HepG2 (cell line): ENCODE measurements around the gene ARHGEF11. TPM values are rescaled to one million over a fixed set of nuclear protein-coding genes. Genes with fewer than 3 reads are reported as not detected.

ENCODE experiments used
- ATAC-seq: fragments of 200-7000 bp; cut with Tn5 transposase; 3 replicates; pipeline ENCODE4 v1.9.1; 2020; ENCODE audit warnings: mild to moderate bottlenecking, moderate library complexity
- BruUV-seq: library from RNA; stranded (reverse); fragments of 400-500 nt; replicated peaks from 2 replicates; lab custom pipeline; 2021; lab: Mats Ljungman, UMichigan
- CTCF ChIA-PET: fragments of 300-600 bp; formaldehyde crosslinking; extraction: SDS; loops from one replicate; lab custom pipeline; 2021; ENCODE audit warnings: low total read pairs, inconsistent platforms, low intra/inter-chr PET ratio; lab: Yijun Ruan, JAX
- POLR2A ChIA-PET: fragments of 350-600 bp; sonication (Branson Sonifier 250); formaldehyde crosslinking; loops from one replicate; lab custom pipeline; 2020; ENCODE audit warnings: antibody characterized with exemption, inconsistent platforms; lab: Yijun Ruan, JAX
- DNase-seq: peaks from one replicate; pipeline ENCODE4 v3.0.0-alpha.2; 2015; ENCODE audit warnings: low spot score
- FAIRE-seq: peaks from 3 replicates; lab custom pipeline; 2011; peaks lifted over from hg19 to GRCh38; lab: Jason Lieb, UNC
- H2AFZ ChIP-seq: one replicate; pipeline ENCODE4 v1.6.1; 2011; ENCODE audit warnings: low read length, inconsistent platforms
- H3K27ac ChIP-seq: fragments of 300-600 bp; 3 replicates; pipeline ENCODE4 v1.8.0; 2011; ENCODE audit warnings: mixed run types, mild to moderate bottlenecking, mixed read lengths, low read length, inconsistent platforms; ENCODE audit not compliant: insufficient read depth; ENCODE audit errors: extremely low read length
- H3K27me3 ChIP-seq, 2 experiments: fragments of 200-600 bp in 1 of 2; 2 replicates in 1 of 2; 3 replicates in 1 of 2; pipeline versions ENCODE4 v1.6.0 to v1.8.0; 2011; ENCODE audit warnings: low read length in 2 of 2, mild to moderate bottlenecking in 2 of 2, moderate library complexity in 2 of 2, inconsistent platforms in 1 of 2; ENCODE audit not compliant: insufficient read depth in 2 of 2, control insufficient read depth in 1 of 2
- H3K36me3 ChIP-seq, 2 experiments: fragments of 200-600 bp in 1 of 2; replicated peaks in 1 of 2; 2 replicates in 1 of 2; 3 replicates in 1 of 2; pipeline versions ENCODE4 v1.5.1 to v1.8.0; 2011; ENCODE audit warnings: low read length in 2 of 2, inconsistent platforms in 1 of 2; ENCODE audit not compliant: insufficient read depth in 2 of 2, control insufficient read depth in 1 of 2
- H3K4me1 ChIP-seq: 2 replicates; pipeline ENCODE4 v1.5.1; 2012; ENCODE audit warnings: low read length, inconsistent platforms; ENCODE audit not compliant: insufficient read depth
- H3K4me2 ChIP-seq: 2 replicates; pipeline ENCODE4 v1.6.0; 2011; ENCODE audit warnings: low read depth, low read length, inconsistent platforms
- H3K4me3 ChIP-seq, 3 experiments: fragments of 200-600 bp in 1 of 3; sonication (generic), shearing (Covaris generic) in 1 of 3; replicated peaks in 1 of 3; 2 replicates each; pipeline ENCODE4 v1.5.1; 2011 to 2016; ENCODE audit warnings: low read length in 3 of 3, inconsistent platforms in 2 of 3, low read depth in 2 of 3, mild to moderate bottlenecking in 2 of 3, control low read depth in 1 of 3, mixed read lengths in 1 of 3; ENCODE audit not compliant: insufficient read depth in 1 of 3
- H3K79me2 ChIP-seq: one replicate; pipeline ENCODE4 v1.6.1; 2011; ENCODE audit warnings: low read length, inconsistent platforms; ENCODE audit not compliant: insufficient read depth
- H3K9ac ChIP-seq: 2 replicates; pipeline ENCODE4 v1.6.0; 2011; ENCODE audit warnings: mild to moderate bottlenecking, low read depth, low read length, inconsistent platforms; ENCODE audit not compliant: insufficient read depth
- H3K9me3 ChIP-seq: 2 replicates; pipeline ENCODE4 v1.5.1; 2012; ENCODE audit warnings: mild to moderate bottlenecking, low read length
- H4K20me1 ChIP-seq: 2 replicates; pipeline ENCODE4 v1.6.0; 2011; ENCODE audit warnings: inconsistent platforms, mild to moderate bottlenecking, low read length, moderate library complexity; ENCODE audit not compliant: insufficient read depth
- BRF2 ChIP-seq: sonication (generic); formaldehyde crosslinking; IDR thresholded peaks from 2 replicates; pipeline ENCODE4 v1.8.1; 2022; ENCODE audit warnings: mild to moderate bottlenecking, missing genetic modification reagents
- HBP1 ChIP-seq: IDR thresholded peaks from 2 replicates; pipeline ENCODE4 v1.6.1; 2016; ENCODE audit warnings: low read depth, control low read depth
- KDM3A ChIP-seq: IDR thresholded peaks from 2 replicates; pipeline ENCODE4 v1.6.1; 2018; ENCODE audit warnings: low read depth, missing compliant biosample characterization
- KDM5B ChIP-seq: sonication (generic); formaldehyde crosslinking; IDR thresholded peaks from 2 replicates; pipeline ENCODE4 v1.4.0; 2020; ENCODE audit warnings: missing genetic modification reagents, mild to moderate bottlenecking, borderline replicate concordance
- MAF1 ChIP-seq: sonication (generic); formaldehyde crosslinking; IDR thresholded peaks from 2 replicates; pipeline ENCODE4 v1.5.0; 2020; ENCODE audit warnings: missing genetic modification reagents, borderline replicate concordance
- NCOA1 ChIP-seq: sonication (generic); formaldehyde crosslinking; IDR thresholded peaks from 2 replicates; pipeline ENCODE4 v1.9.0; 2021; ENCODE audit warnings: missing genetic modification reagents
- NKX3-1 ChIP-seq: sonication (generic); formaldehyde crosslinking; IDR thresholded peaks from 2 replicates; pipeline ENCODE4 v1.5.0; 2020; ENCODE audit warnings: missing genetic modification reagents
- PBX2 ChIP-seq: IDR thresholded peaks from 2 replicates; pipeline ENCODE4 v1.6.1; 2016; ENCODE audit warnings: control low read depth
- TCF12 ChIP-seq, 2 experiments: fragments of 450-650 bp in 1 of 2; sonication (generic) in 1 of 2; formaldehyde crosslinking in 1 of 2; IDR thresholded peaks; 2 replicates each; pipeline versions ENCODE4 v1.6.1 to v1.8.0; 2017 to 2022; ENCODE audit warnings: antibody characterized with exemption in 1 of 2, mild to moderate bottlenecking in 1 of 2, missing genetic modification reagents in 1 of 2, moderate library complexity in 1 of 2
- TCF7 ChIP-seq: sonication (generic); IDR thresholded peaks from 2 replicates; pipeline ENCODE4 v1.6.1; 2016; ENCODE audit warnings: antibody characterized with exemption, low read depth
- TRIM24 ChIP-seq: sonication (generic); formaldehyde crosslinking; IDR thresholded peaks from 2 replicates; pipeline ENCODE4 v1.8.0; 2022; ENCODE audit warnings: mild to moderate bottlenecking, missing genetic modification reagents
- ZNF382 ChIP-seq: sonication (generic); formaldehyde crosslinking; IDR thresholded peaks from 2 replicates; pipeline ENCODE4 v1.5.0; 2020; ENCODE audit warnings: missing genetic modification reagents, mild to moderate bottlenecking, borderline replicate concordance
- ZNF605 ChIP-seq: sonication (generic); formaldehyde crosslinking; IDR thresholded peaks from 2 replicates; pipeline ENCODE4 v1.8.0; 2022; ENCODE audit warnings: mild to moderate bottlenecking, missing genetic modification reagents
- ZSCAN21 ChIP-seq: sonication (generic); formaldehyde crosslinking; IDR thresholded peaks from 2 replicates; pipeline ENCODE4 v1.8.0; 2022; ENCODE audit warnings: mild to moderate bottlenecking, missing genetic modification reagents, moderate library complexity, borderline replicate concordance
- WGBS: methylation state at CpG from one replicate; pipeline ENCODE4 v1.1.6; 2017; ENCODE audit warnings: low lambda C conversion rate; 5-methylcytosine and 5-hydroxymethylcytosine counted together
- in situ Hi-C: cut with HindIII; loops from 2 replicates; pipeline ENCODE4 v1.10.0; 2017; ENCODE audit warnings: low pct_unique_long_range_greater_than_20kb; ENCODE audit not compliant: extremely low pct_ligation_motif_present
- intact Hi-C: fragments of 100-400 bp; cut with micrococcal nuclease; formaldehyde crosslinking; loops from one replicate; pipeline ENCODE4 v1.10.0; 2022; ENCODE audit not compliant: unreplicated experiment
- polyA plus RNA-seq, 8 experiments: library from polyadenylated mRNA; depleted of rRNA in 3 of 8; stranded (reverse) in 7 of 8; unstranded in 1 of 8; fragments of >200 nt; fragmentation: Illumina TruSeq in 4 of 8; extraction: Trizol in 4 of 8; gene quantifications; 2 replicates each; pipeline versions ENCODE4 v1.2.1 to v1.2.3, GENCODE V29; 2011 to 2016; ENCODE audit warnings: low read depth in 4 of 8, missing spikeins in 1 of 8, mixed read lengths in 1 of 8; ENCODE audit not compliant: insufficient read depth in 1 of 8
- total RNA-seq, 5 experiments: library from RNA; depleted of rRNA; stranded (reverse); fragments of >200 nt; fragmentation: Illumina TruSeq; extraction: Trizol; gene quantifications; 2 replicates each; pipeline ENCODE4 v1.2.3, GENCODE V29; 2016; ENCODE audit warnings: low read depth in 1 of 5

The ARHGEF11 gene
- total and polyA plus RNA-seq, 2 of the 13 experiments (the other 11 are each of a cell fraction or from before 2014, with no cell fraction given), result 16.5 to 21.2 TPM

- no TSS peak for BruUV-seq
- H3K4me2 ChIP-seq, result no peak overlapping the region
- H4K20me1 ChIP-seq, result no peaks in the 10 kb centered on the region
- no peak for FAIRE-seq
- TF ChIP-seq NKX3-1 (CRISPR knock-in tag), result no peak
- no peak for TF ChIP-seq MAF1
- no peak for TF ChIP-seq ZSCAN21
- TF ChIP-seq KDM5B (CRISPR knock-in tag), result no peak
- TF ChIP-seq ZNF382 (CRISPR knock-in tag), result no peak
- no peak for TF ChIP-seq TCF12 (IDR thresholded peaks at IDR 0.05)
- TF ChIP-seq TCF12 (CRISPR knock-in tag; IDR thresholded peaks at IDR 0.05), result no peak
- TF ChIP-seq ZNF605 (CRISPR knock-in tag), result no peak
- no peak for TF ChIP-seq BRF2 (CRISPR knock-in tag)
- TF ChIP-seq TCF7, result no peak
- TF ChIP-seq TRIM24 (CRISPR knock-in tag), result no peak
- TF ChIP-seq NCOA1, result no peak
- no peak for TF ChIP-seq KDM3A (CRISPR knock-in tag)
- TF ChIP-seq HBP1, result no peak
- TF ChIP-seq PBX2 (CRISPR knock-in tag), result no peak
- TF ChIP-seq, all 625 proteins: peak for 0
- no peaks in the 10 kb centered on the region for H3K27me3 ChIP-seq
- H3K36me3 ChIP-seq, result peaks cover 21 to 73% of the 10 kb centered on the region in 2 experiments
- 97% methylated on average over 5 of the region's 5 CpGs for WGBS
- ChIA-PET POLR2A (no interaction called here), CTCF (no interaction called here)
- intact Hi-C loops (no loop called here), in situ Hi-C loops (no loop called here)
- H3K9ac ChIP-seq, result no peak overlapping the region
- no peak overlapping the region for H2AFZ ChIP-seq
- H3K79me2 ChIP-seq, result no peaks in the 10 kb centered on the region
- ATAC-seq, result no peak
- H3K27ac ChIP-seq, result no peak overlapping the region
- no peak overlapping the region for H3K4me3 ChIP-seq
- no peaks in the 10 kb centered on the region for H3K9me3 ChIP-seq
- no peak for DNase-seq
- H3K4me1 ChIP-seq, result no peaks in the 10 kb centered on the region
Measured at GRCh38 chr1:156949127-156949526, 96.4 kb downstream of the ARHGEF11 start.
